Skeletal muscle satellite cell (primary cell): ENCODE results near the gene VASN.

Experiments
- H3K27me3 ChIP-seq: 2 replicates; pipeline ENCODE4 v1.7.0; 2013; ENCODE audit warnings: low read length; ENCODE audit not compliant: control insufficient read depth, insufficient read depth
- H3K36me3 ChIP-seq: 2 replicates; pipeline ENCODE4 v1.7.0; 2013; ENCODE audit warnings: mild to moderate bottlenecking, control low read depth, low read length; ENCODE audit not compliant: insufficient read depth
- H3K4me1 ChIP-seq: 2 replicates; pipeline ENCODE4 v1.7.0; 2013; ENCODE audit warnings: low read length; ENCODE audit not compliant: control insufficient read depth, insufficient read depth
- H3K4me2 ChIP-seq: 2 replicates; pipeline ENCODE4 v1.7.0; 2013; ENCODE audit warnings: mild to moderate bottlenecking, low read length
- H3K4me3 ChIP-seq: 2 replicates; pipeline ENCODE4 v1.7.0; 2013; ENCODE audit warnings: low read length
- H3K9ac ChIP-seq: 2 replicates; pipeline ENCODE4 v1.7.0; 2013; ENCODE audit warnings: mild to moderate bottlenecking, low read depth, low read length, moderate library complexity
- H3K9me3 ChIP-seq: replicated peaks from 2 replicates; pipeline ENCODE4 v1.7.0; 2013; ENCODE audit warnings: mild to moderate bottlenecking, control low read depth, low read length

Gene VASN

DNA sequence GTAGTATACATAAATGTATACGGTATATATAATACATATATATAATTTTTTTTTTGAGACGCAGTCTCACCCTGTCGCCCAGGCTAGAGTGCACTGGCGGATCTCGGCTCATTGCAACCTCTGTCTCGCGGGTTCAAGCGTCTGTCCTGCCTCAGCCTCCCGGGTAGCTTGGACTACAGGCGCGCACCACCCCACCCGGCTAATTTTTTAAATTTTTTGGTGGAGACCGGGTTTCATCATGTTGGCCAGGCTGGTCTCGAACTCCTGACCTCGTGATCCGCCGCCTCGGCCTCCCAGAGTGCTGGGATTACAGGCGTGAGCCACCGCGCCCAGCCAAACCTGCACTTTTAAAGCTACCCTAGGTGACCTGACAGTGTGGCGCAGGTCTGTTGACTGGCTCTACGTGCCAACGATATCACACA is 21.3 kb upstream of the VASN start:
- Histone ChIP-seq H3K9me3 (no peaks in the 10 kb centered on the region), H3K27me3 (no peaks in the 10 kb centered on the region), H3K4me2 (peak overlapping the region; percentile 82), H3K4me3 (peak overlapping the region; percentile 97), H3K36me3 (peaks cover 4% of the 10 kb centered on the region), H3K4me1 (peaks cover 28% of the 10 kb centered on the region), H3K9ac (peak overlapping the region; percentile 90)

DNA sequence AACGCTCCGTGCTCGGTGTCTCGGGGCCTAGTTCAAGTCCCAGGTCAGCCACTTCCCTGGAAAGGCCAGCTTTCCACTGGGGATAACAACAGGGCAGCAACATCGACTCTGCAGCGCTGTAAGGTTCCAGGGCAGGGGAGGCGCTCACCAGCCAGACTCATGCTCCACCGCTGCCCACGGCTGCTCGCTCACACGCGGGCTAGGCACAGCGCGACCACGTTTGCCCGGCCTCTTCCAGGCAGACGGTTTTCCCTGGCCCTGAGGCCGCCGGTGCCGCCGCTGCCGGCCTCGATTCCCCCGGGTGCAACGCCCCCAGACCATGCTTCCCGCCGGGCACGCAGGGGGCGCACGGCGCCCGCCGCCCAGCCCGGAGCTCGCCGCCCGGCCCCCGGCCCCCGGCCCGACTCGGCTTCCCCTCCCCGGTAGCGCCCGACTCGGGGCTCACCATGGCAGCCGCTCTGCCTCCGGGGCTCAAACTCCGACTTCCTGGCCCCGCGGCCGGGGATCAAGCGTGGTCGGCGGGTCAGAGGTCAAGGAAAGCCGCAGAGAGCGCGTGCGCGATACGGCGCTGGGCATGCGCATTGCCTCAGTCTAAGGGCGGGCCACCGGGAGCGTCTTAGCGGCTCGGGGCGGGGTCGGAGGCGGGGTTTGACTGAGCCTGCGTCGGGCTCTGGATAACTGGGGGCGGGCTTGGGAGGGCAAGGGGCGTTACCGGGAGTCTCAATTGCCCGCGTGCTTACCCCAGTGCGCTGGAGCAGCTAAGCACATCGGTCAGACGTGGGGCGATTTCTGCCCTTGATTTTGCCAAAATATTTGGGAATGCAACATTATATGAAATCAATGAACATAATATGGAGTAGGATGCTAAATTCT is 20.6 kb upstream of the VASN start, which contains the start of gene PAM16:
Gene PAM16, minus strand, starts transcription at position 535 of the 873 bp plus-strand sequence. Its CDS starts 87 bp downstream, at position 448.
- H3K4me2 ChIP-seq: peak within 1 kb of the TSS; percentile 82
- H3K36me3 ChIP-seq: peaks cover 4% of the 10 kb centered on the region
- peaks cover 28% of the 10 kb centered on the region for H3K4me1 ChIP-seq
- H3K27me3 ChIP-seq: no peaks in the 10 kb centered on the region
- H3K9ac ChIP-seq: peak within 1 kb of the TSS; percentile 90
- H3K9me3 ChIP-seq: no peaks in the 10 kb centered on the region
- H3K4me3 ChIP-seq: peak within 1 kb of the TSS; percentile 97

DNA sequence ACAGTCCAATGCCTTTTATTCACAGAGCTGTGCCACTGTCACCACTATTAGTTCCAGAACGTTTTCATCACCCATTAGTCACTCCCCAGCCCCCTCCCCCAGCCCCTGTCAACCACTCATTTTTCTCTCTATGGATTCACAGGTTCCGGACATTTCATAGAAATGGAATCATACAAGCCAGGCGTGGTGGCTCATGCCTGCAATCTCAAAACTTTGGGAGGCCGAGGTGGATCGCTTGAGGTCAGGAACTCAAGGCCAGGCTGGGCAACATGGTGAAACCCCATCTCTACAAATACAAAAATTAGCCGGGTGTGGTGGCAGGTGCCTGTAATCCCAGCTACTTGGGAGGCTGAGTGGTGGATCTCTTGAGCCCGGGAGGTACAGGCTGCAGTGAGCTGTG is 19.8 kb upstream of the VASN start:
- Histone ChIP-seq H3K4me3 (no peak overlapping the region), H3K36me3 (peaks cover 4% of the 10 kb centered on the region), H3K9ac (peak overlapping the region; percentile 52), H3K9me3 (no peaks in the 10 kb centered on the region), H3K27me3 (no peaks in the 10 kb centered on the region), H3K4me1 (peaks cover 28% of the 10 kb centered on the region), H3K4me2 (peak overlapping the region; percentile 82)

DNA sequence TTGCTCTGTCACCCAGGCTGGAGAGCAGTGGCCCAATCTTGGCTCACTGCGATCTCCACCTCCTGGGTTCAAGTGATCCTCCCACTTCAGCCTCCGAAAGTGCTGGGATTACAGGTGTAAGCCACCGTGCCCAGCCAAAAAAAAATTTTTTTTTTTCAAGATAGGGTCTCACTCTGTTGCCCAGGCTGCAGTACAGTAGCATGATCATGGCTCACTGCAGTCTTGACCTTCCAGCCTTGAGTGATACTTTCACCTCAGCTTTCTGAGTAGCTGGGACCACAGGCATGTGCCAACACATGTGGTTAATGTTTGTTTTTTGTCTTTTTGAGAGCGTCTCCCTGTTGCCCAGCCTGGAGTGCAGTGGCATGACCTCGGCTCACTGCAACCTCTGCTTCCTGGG is 18.8 kb upstream of the VASN start:
- Histone ChIP-seq H3K4me3 (no peak overlapping the region), H3K4me2 (no peak overlapping the region), H3K36me3 (peaks cover under 1% of the 10 kb centered on the region), H3K4me1 (peaks cover 25% of the 10 kb centered on the region), H3K9me3 (no peaks in the 10 kb centered on the region), H3K9ac (no peak overlapping the region), H3K27me3 (no peaks in the 10 kb centered on the region)

DNA sequence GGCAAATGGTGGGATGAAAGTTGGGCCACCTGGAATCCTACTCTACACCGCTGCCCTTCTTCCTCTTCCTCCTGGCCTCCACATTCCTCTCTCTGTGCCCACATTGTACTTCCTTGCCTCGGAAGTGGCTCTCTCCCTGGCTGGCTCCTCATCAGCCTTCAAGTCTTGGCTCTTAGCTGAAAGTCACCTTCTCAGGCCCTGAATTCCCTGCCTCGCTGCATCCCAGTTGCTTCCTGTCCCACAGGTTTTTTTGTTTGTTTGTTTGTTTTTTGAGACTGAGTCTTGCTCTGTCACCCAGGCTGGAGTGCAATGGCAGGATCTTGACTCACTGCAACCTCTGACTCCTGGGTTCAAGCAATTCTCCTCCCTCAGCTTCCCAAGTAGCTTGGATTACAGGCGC is 18.0 kb upstream of the VASN start:
- no peaks in the 10 kb centered on the region for H3K27me3 ChIP-seq
- H3K4me1 ChIP-seq: peaks cover 19% of the 10 kb centered on the region
- H3K36me3 ChIP-seq: peaks cover 2% of the 10 kb centered on the region

DNA sequence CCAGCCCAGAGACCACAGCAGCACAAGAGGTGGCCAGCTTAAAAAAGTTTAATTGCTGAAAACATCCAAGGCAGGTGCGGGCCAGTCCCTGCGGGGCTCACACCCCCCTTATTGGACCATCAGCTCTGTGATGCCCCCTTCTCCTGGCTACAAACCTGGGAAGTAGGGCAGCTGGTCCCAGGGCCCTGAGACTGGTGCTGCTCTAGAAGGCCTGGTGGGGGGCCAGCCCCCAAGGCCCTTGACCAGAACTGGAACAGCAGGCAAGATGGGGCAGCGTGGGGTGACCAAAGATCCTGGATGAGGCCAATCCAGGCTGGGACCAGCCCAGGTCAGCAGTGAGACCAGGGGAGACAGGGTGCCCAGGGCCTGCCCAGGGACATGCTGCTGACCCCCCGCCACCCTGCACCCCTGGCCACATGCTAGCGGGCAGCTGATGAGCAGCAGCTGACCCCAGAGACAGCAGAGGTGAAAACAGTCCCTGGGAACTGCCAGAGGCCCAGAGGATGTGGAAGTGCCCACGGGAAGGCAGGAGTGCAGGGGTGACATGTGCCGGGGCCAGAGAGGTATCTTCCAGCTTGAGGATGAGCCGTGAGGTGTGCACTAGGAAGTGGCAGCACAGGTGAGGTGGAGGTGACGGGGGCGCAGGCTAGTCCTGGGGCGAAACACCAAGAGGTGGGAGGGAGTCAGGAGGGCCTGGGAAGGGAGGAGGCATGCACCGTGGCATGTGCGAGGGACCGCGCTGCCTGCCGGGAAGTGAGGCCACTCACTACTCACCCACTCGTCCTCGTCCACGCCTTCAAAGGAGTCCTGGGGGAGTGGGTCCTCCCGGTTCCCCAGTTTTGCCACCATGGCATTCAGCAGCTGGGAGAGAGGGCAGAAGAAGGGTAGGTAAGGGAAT is 16.9 kb upstream of the VASN start:
- no peaks in the 10 kb centered on the region for H3K9me3 ChIP-seq
- no peak overlapping the region for H3K4me3 ChIP-seq
- H3K4me2 ChIP-seq: no peak overlapping the region
- no peak overlapping the region for H3K9ac ChIP-seq
- H3K4me1 ChIP-seq: peaks cover 16% of the 10 kb centered on the region
- H3K27me3 ChIP-seq: no peaks in the 10 kb centered on the region
- H3K36me3 ChIP-seq: peaks cover 5% of the 10 kb centered on the region

More for the DNA sequence above, 18.0 kb upstream of the VASN start:
- no peaks in the 10 kb centered on the region for H3K9me3 ChIP-seq
- H3K4me3 ChIP-seq: no peak overlapping the region
- H3K9ac ChIP-seq: no peak overlapping the region
- no peak overlapping the region for H3K4me2 ChIP-seq

DNA sequence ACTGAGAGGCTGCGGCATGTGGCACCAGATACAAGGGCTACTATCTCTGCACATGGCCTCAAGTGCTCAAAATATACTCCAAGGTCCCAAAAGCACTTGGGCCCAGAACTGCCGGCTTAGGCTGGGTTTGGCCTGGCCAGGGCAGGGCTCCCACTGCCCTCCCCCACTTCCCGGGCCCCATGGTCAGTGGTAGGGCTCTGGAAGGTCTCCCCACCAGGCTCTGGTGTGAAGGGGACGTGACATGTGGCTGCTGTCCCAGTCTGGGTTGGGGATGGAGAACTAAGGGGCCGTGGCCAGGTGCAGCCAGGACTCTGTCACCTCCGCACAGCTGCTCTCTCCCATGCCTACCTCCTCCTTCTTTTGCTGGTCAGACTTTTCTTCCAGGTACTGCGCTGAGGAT is 14.8 kb upstream of the VASN start:
- Histone ChIP-seq H3K36me3 (peaks cover 5% of the 10 kb centered on the region), H3K9me3 (no peaks in the 10 kb centered on the region), H3K4me2 (no peak overlapping the region), H3K9ac (no peak overlapping the region), H3K4me1 (peaks cover 8% of the 10 kb centered on the region), H3K4me3 (no peak overlapping the region), H3K27me3 (no peaks in the 10 kb centered on the region)

DNA sequence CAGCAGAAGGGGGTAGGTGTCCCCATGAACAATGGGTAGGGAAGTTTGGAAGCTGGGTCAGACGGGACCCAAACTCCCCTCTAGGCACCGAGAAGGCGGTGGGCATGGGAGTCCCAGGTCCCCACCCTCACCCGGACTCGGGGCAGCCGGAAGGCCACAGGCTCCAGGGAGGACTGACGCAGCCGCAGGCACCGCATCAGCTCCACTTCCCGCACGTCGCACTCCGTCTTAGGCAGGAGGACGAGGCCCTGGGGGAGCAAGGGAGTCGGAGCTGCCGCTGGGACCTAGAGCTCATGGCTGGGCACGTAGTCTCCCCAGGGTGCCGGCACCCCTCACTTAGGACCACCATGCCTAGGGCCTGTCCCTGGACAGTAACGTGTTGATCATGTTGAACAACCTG is 13.4 kb upstream of the VASN start:
- H3K9me3 ChIP-seq: no peaks in the 10 kb centered on the region
- H3K4me3 ChIP-seq: no peak overlapping the region
- H3K36me3 ChIP-seq: peaks cover 5% of the 10 kb centered on the region

DNA sequence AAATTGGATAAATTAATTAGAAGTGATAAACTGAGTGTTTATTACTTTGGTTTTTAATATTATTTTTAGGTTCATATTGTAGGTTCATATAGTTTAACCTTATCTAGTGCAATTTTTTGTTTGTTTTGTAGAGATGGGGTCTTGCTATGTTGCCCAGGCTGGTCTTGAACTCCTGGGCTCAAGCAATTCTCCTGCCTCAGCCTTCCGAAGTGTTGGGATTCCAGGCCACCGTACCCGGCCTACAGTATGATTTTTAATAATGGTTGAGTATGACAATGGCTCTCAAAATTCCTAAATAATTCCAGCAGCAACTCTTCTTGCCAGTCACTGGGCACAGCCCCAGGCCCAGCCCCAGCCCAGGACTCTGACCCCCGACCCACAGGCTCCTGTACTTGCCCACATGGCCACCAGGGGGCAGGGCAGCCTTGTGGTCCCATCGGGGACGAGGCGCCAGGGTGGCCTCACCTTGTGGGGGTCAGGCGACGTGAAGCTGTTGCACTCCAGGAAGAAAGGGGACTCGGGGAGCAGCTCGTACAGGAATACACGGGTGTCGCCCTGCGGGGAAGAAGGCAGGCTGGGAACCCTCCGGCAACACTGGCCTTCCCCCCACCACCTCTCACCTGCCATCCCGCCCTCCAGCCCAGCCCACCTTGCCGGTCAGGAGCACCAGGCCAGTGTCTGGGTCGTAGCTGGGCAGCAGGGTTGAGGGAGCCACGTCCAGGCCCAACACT is 12.7 kb upstream of the VASN start:
- Histone ChIP-seq H3K4me3 (no peak overlapping the region), H3K36me3 (peaks cover 5% of the 10 kb centered on the region), H3K9me3 (no peaks in the 10 kb centered on the region)

More for the DNA sequence above, 13.4 kb upstream of the VASN start:
- H3K4me2 ChIP-seq: no peak overlapping the region
- no peaks in the 10 kb centered on the region for H3K27me3 ChIP-seq
- no peak overlapping the region for H3K9ac ChIP-seq
- no peaks in the 10 kb centered on the region for H3K4me1 ChIP-seq

DNA sequence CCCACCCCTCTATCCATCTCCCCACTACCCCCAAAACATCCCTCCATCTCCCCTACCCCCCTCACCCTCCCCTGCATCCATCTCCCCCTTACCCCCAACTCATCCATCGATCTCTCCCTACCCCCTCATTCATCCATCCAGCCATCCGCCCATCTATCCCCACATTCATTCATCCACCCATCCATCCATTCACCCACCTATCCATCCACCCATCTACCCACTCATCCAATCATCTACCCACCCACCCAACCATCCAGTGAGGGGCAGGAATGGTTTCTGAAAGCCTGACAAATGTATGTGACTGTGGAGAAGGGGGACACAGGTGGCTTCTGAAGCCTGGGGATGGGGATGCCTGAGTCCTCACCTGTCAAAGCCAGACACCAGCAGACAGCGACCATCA is 11.7 kb upstream of the VASN start:
- no peaks in the 10 kb centered on the region for H3K4me1 ChIP-seq
- no peaks in the 10 kb centered on the region for H3K9me3 ChIP-seq
- no peaks in the 10 kb centered on the region for H3K27me3 ChIP-seq
- peaks cover 8% of the 10 kb centered on the region for H3K36me3 ChIP-seq
- H3K4me2 ChIP-seq: no peak overlapping the region
- H3K4me3 ChIP-seq: no peak overlapping the region
- H3K9ac ChIP-seq: no peak overlapping the region

More for the DNA sequence above, 12.7 kb upstream of the VASN start:
- Histone ChIP-seq H3K9ac (no peak overlapping the region), H3K27me3 (no peaks in the 10 kb centered on the region), H3K4me2 (no peak overlapping the region), H3K4me1 (no peaks in the 10 kb centered on the region)

DNA sequence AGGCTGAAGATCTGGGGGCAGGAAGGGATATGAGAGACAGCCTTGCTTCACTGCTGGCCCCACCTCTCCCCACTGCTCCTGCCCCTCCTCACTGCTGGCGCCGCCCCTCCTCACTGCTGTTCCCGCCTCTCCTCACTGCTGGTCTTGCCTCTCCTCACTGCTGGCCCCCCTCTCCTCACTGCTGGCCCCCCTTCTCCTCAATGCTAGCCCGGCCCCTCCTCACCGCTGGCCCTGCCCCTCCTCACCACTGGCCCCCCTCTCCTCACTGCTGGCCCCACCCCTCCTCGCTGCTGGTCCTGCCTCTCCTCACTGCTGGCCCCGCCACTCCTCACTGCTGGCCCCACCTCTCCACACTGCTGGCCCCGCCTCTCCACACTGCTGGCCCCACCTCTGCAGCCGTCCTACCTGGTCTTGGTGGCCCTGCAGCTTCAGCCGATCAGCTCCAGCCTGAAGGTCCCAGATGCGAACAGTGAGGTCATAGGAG is 11.1 kb upstream of the VASN start:
- no peaks in the 10 kb centered on the region for H3K27me3 ChIP-seq
- H3K4me3 ChIP-seq: no peak overlapping the region
- H3K4me1 ChIP-seq: no peaks in the 10 kb centered on the region
- H3K4me2 ChIP-seq: no peak overlapping the region
- no peaks in the 10 kb centered on the region for H3K9me3 ChIP-seq
- H3K9ac ChIP-seq: no peak overlapping the region
- H3K36me3 ChIP-seq: peaks cover 8% of the 10 kb centered on the region
